ENCODE results near the gene STK17A.
A peak's percentile ranks its signal among the peaks of the same experiment; 100 is the strongest.
"Not testable (repeated sequence)": the region's sequence is repeated elsewhere in the genome, so short reads cannot be mapped to it uniquely, and the experiment has no call there.

Gene STK17A

DNA sequence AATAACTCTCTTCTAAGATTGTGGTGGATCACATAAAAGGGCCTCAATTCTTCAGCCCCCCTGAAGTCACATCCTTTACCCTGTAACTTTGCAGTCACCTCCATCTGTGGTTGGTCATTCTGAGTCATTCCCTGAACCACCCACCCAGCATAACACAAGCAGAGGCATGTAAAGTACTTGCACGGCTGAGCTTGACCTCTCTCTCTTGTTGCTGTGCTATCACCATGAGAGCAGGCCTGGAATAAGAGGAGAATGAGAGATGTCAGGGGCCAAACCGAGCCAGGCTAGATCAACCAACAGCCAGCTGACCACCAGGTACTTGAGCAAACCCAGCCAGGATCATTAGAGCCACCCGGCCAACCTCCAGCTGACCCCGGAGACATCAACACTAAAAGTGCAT lies 13.5 kb upstream of the STK17A start:
- peak; percentile 73 for DNase-seq

DNA sequence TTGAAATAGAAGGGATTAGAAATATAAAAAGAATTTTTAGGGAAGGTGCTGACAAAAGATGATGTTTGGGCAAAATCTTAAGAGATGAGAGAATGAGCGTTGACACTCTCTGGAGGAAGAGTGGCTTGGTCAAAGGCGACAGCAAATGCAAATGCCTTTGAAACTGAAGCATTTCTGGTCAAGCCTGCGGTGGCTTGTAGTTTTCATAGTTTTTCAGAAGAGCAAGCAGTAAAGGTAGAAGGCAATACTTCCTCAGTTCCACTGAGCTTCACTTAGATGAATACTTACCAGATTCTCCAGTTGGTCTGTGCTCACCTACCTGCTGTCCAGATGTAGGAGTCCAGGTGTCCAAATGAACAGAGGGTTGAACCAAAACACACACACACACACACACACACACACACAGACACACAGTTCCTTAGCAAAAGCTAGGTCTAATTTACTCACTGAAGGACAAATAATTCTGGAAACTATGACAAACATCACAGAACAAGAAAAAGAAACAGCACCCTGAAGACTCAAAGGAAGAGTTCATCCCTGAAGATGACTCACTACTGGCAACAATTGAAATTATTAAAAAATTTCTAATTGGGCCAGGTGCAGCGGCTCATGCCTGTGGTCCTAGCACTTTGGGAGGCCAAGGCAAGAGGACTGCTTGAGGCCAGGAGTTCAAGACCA lies 12.1 kb upstream of the STK17A start:
- DNase-seq: no peak

DNA sequence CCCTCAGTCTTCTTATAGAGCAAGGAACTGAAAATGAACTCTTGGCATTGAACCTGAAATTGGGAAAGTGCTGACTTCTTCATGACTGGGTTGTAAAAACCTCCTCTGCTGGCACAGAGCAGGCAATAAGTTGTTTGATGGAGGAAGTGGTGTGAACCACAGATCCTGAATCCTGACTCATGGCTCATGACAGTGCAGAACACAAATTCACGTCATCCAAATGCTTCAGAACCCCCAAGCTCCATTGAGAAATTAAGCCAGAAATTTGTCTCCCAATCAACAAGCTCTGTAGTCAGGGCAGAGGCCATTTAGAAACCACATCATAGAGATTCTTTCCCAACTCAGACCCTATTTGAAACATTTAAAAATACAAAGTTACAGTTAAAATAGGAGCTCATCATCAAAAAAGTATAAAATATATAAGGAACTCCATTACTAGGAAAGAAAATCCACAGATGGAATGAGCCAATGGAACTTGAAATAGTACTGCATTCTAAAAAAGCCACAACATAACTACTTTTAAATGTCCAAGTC lies 10.3 kb upstream of the STK17A start:
- DNase-seq: peak; percentile 99

DNA sequence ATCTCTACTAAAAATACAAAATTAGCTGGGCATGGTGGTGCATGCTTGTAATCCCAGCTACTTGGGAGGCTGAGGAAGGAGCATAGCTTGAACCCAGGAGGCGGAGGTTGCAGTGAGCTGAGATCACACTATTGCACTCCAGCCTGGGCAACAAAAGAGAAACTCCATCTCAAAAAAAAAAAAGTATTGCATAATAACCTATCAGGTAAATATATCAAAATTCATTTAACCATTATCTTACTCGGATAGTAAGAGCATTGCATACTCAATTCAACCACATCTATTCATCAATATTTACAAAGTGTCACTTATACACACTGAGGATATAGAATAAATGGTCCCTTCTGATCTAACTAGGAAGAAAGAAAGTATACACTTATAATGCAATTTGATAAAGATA lies 9.1 kb upstream of the STK17A start:
- not testable (repeated sequence) for DNase-seq

DNA sequence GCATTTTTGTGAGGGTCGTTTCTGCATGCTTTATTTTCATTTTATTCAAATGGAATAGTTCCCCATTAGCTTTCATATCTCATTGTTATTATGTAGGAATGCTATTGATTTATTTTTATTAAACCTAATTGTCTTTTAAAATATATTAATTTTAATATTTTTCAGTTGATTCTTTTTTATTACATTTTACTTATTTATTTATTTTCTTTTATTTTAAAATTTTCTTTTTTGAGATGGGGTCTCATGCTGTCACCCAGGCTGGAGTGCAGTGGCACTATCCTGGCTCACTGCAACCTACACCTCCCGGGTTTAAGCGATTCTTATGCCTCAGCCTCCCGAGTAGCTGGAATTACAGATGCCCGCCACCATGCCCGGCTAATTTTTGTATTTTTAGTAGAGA lies 7.4 kb upstream of the STK17A start:
- DNase-seq: no peak

DNA sequence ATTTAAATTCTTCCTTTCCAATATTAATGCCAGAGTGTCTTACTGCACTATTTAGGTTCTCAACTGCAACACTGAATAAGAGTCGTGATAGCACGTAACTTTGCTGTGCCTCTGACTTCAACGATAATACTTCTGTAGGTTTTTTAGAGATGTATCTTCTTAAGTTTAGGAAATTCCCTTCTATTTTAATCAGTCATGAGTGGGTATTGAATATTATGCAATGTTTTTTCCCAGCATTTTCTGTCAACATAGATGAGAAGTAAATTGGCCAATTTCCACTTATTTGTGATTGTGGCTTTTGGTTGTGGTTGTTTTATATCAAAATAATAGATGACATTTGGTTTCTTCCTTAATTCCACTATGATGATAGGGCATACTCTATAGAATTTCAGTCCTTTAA lies 6.7 kb upstream of the STK17A start:
- no peak for DNase-seq

DNA sequence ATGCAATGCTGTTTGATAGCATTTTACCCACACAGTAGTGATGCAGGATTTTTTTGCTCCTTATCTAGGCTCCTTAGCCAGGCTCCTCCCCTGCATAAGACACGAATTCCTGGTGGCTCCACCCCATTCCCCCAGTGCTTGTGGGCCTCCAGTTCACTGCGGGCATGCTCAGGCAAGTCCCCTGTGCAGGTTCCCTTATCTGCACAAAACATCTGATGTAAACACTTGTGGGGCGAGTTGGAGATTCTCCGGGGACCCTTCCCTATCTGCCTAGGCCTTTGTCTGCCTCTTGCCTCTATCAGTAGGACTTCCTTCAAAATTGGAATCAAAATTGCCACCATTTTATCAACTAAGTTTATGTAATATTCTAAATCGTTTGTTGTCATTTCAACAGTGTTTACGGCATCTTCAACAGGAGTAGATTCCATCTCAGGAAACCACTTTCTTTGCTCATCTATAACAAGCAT lies 5.4 kb upstream of the STK17A start:
- DNase-seq: no peak

DNA sequence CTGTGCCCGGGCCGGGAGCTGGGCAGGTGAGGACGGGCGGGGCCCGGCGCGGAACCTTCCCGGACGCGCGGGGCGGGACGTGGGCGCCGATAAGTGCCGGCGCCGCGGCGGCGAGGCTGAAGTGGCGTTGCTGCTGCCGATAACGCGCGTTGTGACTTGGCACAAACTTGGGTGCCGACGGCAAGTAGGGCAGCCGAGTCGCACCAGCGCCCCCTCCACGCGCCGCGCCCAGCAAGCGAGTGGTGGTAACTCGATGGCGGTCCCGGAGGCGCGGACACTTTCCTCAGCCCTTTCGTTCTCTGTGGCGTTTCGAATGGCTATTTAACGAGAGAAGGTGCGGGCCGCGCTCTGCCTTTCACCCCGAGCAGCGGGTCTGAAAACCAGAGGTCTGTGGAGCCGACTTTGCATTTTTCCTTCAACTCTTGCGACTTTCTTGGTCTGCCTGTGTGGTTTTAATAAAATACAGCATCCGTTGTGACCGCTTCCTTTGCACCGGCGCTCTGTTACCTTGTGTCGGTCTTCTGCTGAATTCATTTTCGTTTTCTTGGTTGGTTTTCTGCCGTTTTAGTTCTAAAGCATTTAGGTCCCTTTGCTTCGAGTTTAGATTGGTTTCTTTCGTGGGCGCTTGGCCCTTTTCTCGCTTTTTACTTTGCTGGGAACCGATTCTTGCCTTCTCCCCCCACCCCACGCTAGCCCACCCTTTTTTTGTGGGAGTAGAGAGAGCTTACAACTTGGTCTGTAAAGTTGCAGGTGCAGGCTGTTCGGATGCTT lies 701 bp downstream of the STK17A start:
- peak; percentile 47 for DNase-seq

DNA sequence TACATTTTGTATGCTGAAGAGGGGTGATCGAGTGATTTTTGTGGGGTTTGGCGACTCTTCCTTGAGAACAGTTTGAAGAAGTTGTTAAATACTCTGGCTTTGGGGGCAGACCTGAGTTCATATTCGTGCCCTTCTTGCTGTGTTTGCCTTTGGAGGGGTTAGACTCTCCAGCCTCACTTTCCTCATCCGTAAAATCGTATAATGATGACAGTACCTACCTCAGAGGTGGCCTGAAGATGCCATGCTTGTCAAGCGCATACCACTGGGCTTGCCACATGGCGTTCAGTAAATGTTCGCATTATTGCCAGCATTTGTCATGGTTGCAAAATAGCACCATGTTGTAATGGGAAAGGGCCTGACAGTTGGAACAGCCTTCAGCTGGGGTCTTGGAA lies 1.3 kb downstream of the STK17A start:
- DNase-seq: peak; percentile 65

DNA sequence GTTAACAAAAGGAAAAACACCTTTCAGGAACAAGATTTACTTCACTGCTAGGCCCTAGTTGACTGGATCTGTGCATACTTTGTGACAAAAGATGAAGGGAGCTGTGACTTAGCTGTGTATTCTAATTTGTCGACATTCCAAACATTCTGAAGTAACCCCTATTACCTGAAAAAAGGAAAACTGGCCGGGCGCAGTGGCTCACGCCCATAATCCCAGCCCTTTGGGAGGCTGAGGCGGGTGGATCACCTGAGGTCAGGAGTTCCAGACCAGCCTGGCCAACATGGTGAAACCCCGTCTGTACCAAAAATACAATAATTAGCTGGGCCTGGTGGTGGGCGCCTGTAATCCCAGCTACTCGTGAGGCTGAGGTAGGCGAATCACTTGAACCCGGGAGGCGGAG lies 1.8 kb downstream of the STK17A start:
- DNase-seq: not testable (repeated sequence)

DNA sequence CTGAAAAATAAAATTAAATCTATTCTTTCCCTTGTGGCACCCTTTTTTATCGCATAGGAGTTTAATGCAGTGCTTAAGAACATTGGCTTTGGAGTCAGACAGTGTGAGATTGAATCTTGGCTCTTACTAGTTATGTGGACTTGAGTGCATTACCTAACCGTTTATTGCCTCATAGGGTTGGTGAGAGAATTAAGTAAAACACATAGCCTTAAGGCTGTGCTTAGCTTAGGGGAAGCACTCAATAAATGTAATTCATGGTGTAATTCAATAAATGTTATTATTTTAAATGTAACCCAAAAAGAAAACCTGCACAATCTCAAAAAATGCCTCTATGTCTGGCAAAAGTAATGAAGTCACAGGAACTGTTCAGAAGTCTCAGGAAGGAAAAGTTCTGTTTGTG lies 2.7 kb downstream of the STK17A start:
- peak; percentile 63 for DNase-seq

DNA sequence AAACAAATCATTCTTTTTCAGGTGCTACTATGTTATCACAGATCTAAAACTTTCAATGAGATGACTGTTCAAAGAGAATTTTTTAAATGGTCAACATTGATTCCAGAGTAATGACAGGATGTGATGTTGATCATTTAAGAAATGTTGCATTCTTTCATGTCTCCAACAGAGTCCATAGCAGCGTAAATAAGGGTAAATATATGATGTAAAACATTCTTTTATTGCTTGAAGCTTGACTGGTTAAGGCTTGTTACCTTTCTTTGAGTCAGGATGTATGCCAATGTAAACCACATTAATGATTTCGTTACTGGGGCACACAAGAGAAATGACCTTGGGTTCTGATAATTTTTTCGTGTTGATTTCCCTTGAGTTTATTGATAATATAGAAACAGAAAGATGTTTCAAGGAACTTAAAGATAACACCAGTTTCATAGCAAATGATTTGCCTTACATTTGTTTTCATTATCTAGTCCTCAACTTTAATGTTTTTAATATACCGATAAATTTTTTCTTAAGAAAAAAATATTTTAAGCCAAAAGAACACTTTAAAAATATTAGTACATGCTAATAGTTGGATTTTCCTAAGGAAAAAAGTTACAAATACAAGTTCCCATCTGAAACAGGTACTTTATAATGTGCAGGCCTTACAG lies 3.5 kb downstream of the STK17A start:
- DNase-seq: peak; percentile 34

DNA sequence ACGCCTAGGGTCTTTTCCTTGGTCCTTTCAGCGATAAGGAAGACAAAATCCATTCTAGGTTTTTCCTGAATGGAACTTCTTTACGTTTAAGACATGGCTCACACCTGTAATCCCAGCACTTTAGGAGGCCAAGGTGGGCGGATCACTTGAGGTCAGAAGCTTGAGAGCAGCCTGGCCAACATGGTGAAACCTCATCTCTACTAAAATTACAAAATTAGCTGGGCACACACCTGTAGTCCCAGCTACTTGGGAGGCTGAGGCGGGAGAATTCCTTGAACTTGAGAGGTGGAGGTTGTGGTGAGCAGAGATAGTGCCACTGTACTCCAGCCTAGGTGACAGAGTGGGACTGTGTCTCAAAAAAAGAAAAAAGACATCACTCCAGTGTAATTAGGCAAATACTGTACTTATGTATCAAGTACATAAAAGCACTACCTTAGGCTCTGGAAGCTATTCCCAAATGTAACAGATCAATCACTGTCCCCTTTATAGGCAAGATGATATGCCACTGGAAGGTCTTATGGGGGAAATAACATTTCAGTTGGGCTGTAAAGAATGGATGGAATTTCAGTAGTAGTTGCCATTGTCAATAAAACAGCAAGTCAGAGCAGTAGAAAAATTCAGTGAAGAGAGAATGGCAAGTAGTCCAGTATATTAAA lies 5.7 kb downstream of the STK17A start:
- no peak for DNase-seq

DNA sequence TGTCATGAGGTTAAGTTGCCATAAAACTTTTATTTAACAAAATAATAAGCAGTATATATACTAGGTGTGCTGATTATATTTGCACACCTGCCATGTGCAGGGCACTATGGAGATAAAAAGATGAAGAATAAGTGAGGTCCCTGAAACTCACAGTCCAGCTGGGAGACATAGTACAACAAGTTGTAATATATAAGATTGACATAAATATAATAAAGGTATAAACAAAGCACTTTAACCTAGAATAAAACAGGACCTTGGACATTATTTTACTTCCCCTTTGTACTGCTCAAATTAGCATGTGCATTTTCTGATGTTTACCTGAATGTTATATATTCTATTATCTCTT lies 6.2 kb downstream of the STK17A start:
- DNase-seq: no peak

DNA sequence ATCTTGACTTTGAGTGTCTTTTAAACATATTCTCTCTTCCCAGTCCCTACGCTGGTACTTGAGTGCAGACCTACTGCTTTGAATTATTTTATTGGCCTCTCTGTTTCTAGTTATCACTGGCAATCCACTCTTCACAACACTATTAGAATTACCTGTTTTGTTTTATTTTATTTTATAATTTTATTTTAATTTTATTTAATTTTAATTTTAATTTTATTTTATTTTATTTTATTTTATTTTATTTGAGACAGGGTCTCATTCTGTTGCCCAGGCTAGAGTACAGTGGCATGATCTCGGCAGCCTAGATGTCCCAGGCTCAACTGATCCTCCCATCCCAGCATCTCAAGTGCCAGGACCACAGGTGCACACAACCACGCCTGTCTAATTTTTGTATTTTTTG lies 6.8 kb downstream of the STK17A start:
- no peak for DNase-seq

DNA sequence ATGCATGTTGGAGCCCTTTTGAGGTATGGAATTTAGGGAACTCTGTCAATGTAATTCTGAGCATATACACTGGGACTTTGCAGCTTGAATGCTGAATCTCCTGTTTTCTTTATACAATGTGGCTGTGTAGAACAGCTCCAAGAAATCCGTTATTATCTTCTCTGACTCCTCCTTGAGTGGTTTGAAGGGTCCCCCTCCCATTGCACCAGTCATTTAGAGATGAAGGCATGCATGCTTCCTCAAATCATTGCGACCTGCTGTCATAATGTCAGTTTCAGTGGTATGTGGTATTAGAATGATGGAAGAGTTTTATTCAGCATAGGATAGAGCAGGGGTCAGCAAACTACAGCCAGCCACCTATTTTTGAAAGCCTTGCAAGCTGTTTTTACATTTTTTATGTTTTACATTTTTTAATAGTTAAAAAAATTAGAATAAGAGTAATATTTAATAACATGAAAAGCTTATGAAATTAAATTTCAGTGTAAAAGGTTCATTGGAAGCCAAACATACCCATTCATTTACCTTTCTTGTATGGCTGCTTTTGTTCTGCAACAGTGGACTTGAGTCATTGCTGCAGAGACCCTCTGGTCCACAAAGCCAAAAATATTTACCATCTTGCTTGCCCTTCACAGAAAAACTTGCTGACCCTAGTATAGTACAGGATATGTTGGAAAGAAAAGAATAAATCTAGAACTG lies 8.1 kb downstream of the STK17A start:
- DNase-seq: no peak

DNA sequence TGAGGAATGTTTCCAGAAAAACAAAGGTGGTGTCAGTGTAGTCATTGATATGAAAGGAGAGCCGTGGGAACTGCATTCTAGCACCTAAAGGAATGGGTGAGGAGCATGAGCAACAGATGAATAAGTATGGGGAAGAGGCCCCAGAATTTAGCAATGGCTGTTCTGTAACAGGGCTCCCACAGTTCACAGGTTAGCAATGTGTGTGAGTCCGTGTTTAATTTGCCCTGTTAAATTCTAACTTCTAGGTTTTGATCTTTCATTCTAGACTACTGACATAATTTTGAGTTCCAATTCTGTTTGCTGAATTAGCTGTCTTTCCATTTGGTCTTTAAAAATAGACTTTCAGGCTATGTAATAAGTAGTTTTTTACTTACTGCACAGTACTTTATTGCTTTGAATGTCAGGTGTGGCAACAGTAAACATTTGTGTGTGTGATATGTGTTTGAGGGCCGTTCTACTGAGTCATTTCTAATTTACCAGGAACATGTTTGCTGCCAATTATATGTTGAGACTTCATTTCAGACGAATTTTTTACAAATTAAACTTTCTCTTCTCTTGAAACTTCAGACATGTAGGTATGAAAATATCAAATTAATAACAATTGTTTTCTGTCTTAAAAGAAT lies 8.8 kb downstream of the STK17A start:
- peak; percentile 69 for DNase-seq

DNA sequence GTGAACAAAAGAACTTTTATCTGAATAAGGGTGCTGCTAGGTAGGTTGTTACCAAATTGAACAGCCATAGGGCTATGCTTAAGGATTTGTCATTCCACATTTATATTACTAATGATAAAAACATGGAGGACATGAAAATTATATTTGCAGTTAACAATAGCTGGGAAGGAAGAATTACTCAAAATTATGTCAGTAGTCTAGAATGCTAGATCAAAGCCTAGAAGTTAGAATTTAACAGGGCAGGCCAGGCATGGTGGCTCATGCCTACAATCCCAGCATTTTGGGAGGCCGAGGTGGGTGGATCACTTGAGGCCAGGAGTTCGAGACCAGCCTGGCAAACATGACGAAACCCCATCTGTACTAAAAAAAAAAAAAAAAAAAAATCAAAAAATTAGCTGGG lies 9.4 kb downstream of the STK17A start:
- DNase-seq: no peak

DNA sequence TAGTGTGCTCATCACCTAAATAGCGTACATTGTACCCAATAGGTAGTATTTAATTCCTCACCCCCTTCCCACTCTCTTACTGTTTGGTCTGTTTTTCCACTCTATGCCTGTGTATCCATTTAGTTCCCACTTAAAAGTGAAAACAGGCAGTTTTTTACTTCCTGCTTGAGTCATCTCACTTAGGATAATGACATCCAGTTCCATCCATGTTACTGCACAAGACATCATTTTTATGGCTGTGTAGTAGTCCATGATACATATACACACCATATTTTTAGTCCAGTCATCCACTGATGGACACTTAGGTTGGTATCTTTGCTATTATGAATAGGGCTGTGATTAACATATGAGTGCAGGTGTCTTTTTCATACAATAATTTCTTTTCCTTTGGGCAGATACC lies 10.1 kb downstream of the STK17A start:
- DNase-seq: no peak

DNA sequence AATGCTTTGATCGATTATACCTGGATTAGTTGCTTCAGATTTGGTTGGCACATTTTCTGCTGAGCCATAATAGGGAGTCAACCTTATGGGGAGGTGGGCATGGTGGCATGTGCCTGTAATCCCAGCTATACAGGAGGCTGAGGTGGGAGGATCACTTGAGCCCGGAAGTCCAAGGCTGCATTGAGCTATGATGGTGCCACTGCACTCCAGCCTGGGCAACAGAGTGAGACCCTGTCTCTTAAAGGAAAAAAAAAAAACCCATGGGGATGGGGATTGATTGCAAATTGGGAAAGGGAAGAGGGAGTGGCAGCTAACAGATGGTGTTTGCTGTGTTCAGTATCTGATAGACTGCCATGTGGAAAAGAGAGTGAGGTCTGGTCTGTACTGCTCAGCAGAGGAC lies 11.1 kb downstream of the STK17A start:
- no peak for DNase-seq

DNA sequence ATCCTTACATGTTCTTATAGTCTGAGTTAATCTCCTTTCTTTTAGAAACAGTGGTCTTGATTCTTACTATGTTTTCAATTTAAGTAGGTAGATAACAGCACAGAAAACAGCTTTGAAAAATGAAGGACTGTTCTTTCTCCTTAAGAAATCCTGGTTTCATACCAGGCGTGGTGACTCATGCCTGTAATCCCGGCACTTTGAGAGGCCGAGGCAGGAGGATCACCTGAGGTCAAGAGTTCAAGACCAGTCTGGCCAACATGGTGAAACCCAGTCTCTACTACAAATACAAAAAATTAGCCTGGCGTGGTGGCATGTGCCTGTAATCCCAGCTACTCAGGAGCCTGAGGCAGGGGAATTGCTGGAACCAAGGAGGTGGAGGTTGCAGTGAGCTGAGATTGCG lies 13.5 kb downstream of the STK17A start:
- not testable (repeated sequence) for DNase-seq

DNA sequence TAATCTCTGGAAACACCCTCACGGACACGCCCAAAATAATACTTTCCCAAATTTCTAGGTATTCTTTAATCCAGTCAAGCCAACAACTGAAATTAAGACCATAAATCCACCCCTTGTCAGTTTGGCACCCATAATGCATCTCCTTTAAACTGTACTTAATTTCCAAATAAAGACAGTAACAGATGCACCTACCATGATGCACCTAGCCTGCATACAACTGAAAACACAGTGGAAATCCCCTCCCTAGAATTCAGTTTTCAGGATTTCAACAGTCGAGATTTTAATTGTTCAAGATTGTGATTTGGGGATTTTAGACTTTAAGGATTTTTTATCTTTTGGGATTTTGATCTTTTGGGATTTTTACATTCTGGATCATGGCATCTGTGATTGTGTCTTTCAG lies 17.1 kb downstream of the STK17A start:
- DNase-seq: no peak
